MM.1S (cell line): Measurements from ENCODE around the gene GIPR.

ENCODE experiments used
- DNase-seq: peaks from one replicate; pipeline ENCODE4 v3.0.0-alpha.2; 2015
- H2AFZ ChIP-seq: fragments of 300-600 bp; sonication (generic); 2 replicates; pipeline ENCODE4 v1.6.0; 2016; ENCODE audit warnings: antibody characterized with exemption, low read length
- H3F3A ChIP-seq: fragments of 300-600 bp; sonication (generic); 2 replicates; pipeline ENCODE4 v1.6.1; 2016; ENCODE audit warnings: mild to moderate bottlenecking, antibody characterized with exemption, low read length, moderate library complexity, mixed read lengths; ENCODE audit not compliant: insufficient read depth
- H3K27ac ChIP-seq: fragments of 300-600 bp; sonication (generic); 2 replicates; pipeline ENCODE4 v1.5.1; 2016; ENCODE audit warnings: mild to moderate bottlenecking, low read length
- H3K27me3 ChIP-seq: fragments of 300-600 bp; sonication (generic); replicated peaks from 2 replicates; pipeline ENCODE4 v1.6.0; 2016; ENCODE audit warnings: low read length; ENCODE audit not compliant: insufficient read depth
- H3K36me3 ChIP-seq: fragments of 300-600 bp; sonication (generic); replicated peaks from 2 replicates; pipeline ENCODE4 v1.6.1; 2016; ENCODE audit warnings: mild to moderate bottlenecking, low read length, mixed read lengths; ENCODE audit not compliant: insufficient read depth
- H3K4me1 ChIP-seq: fragments of 300-600 bp; sonication (generic); 2 replicates; pipeline ENCODE4 v1.6.1; 2016; ENCODE audit warnings: low read length, mixed read lengths
- H3K4me2 ChIP-seq: fragments of 300-600 bp; sonication (generic); 2 replicates; pipeline ENCODE4 v1.6.0; 2016; ENCODE audit warnings: low read depth, low read length
- H3K4me3 ChIP-seq: fragments of 300-600 bp; sonication (generic); 2 replicates; pipeline ENCODE4 v1.5.1; 2016; ENCODE audit warnings: low read length, mixed read lengths
- H3K79me2 ChIP-seq: fragments of 300-600 bp; sonication (generic); 2 replicates; pipeline ENCODE4 v1.6.1; 2016; ENCODE audit warnings: mixed run types, low read length, mixed read lengths
- H3K9ac ChIP-seq: fragments of 300-600 bp; sonication (generic); 2 replicates; pipeline ENCODE4 v1.6.1; 2016; ENCODE audit warnings: low read length, mixed read lengths
- H3K9me2 ChIP-seq: fragments of 300-600 bp; sonication (generic); replicated peaks from 2 replicates; pipeline ENCODE4 v1.6.1; 2016; ENCODE audit warnings: mild to moderate bottlenecking, low read length, mixed read lengths; ENCODE audit not compliant: insufficient read depth
- H3K9me3 ChIP-seq: fragments of 300-600 bp; sonication (generic); replicated peaks from 2 replicates; pipeline ENCODE4 v1.6.1; 2016; ENCODE audit warnings: mild to moderate bottlenecking, low read length, mixed read lengths; ENCODE audit not compliant: insufficient read depth
- H4K20me1 ChIP-seq: fragments of 300-600 bp; sonication (generic); 2 replicates; pipeline ENCODE4 v1.6.1; 2016; ENCODE audit warnings: mild to moderate bottlenecking, low read length, moderate library complexity, mixed read lengths; ENCODE audit not compliant: insufficient read depth
- EZH2 ChIP-seq: fragments of 300-600 bp; sonication (generic); optimal IDR thresholded peaks from 2 replicates; pipeline ENCODE3; 2017; ENCODE audit warnings: low read depth, mild to moderate bottlenecking, antibody characterized with exemption, low read length, mixed read lengths
- EZH2phosphoT487 ChIP-seq: fragments of 300-600 bp; sonication (generic); IDR thresholded peaks from 2 replicates; pipeline ENCODE4 v1.6.1; 2018; ENCODE audit warnings: antibody characterized with exemption, low read length
- TF ChIP-seq, protein P1 (sequence below): fragments of 300-600 bp; sonication (generic); IDR thresholded peaks from 2 replicates; pipeline ENCODE4 v1.5.1; 2016; ENCODE audit warnings: antibody characterized with exemption, low read length, mixed read lengths

Gene GIPR

DNA sequence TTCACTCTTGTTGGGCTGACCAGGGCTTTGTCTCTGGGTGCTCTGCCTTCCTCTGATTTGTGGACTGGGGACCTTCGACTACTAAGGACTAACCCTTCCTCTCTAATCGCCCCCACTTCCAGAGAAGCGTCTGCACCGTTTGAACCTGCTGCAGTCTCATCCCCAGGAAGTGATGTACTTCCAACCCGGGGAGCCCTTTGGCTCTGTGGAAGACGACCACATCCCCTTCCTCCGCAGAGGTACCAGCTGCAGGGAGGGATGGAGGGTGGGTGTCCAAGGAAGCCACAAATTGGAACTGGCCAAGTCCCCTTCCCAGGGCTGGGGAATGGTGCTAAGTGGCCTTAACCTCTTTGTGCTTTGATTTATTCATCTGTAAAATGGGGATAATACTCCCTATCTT is 33.7 kb downstream of the GIPR start:
- H3K4me2 ChIP-seq: no peak overlapping the region
- H3K4me1 ChIP-seq: peaks cover 5% of the 10 kb centered on the region; the same call in 1 of the 2 replicates
- peaks cover 29% of the 10 kb centered on the region for H3F3A ChIP-seq
- H3K27ac ChIP-seq: no peak overlapping the region
- H3K4me3 ChIP-seq: no peak overlapping the region
- H3K9ac ChIP-seq: no peak overlapping the region
- no peaks in the 10 kb centered on the region for H3K27me3 ChIP-seq
- no peak for DNase-seq
- H3K9me3 ChIP-seq: no peaks in the 10 kb centered on the region
- no peak overlapping the region for H2AFZ ChIP-seq
- H4K20me1 ChIP-seq: no peaks in the 10 kb centered on the region
- H3K79me2 ChIP-seq: no peaks in the 10 kb centered on the region
- H3K36me3 ChIP-seq: no peaks in the 10 kb centered on the region
- TF ChIP-seq EZH2 (no peak), EZH2phosphoT487 (no peak)
- TF ChIP-seq, protein P1, sequence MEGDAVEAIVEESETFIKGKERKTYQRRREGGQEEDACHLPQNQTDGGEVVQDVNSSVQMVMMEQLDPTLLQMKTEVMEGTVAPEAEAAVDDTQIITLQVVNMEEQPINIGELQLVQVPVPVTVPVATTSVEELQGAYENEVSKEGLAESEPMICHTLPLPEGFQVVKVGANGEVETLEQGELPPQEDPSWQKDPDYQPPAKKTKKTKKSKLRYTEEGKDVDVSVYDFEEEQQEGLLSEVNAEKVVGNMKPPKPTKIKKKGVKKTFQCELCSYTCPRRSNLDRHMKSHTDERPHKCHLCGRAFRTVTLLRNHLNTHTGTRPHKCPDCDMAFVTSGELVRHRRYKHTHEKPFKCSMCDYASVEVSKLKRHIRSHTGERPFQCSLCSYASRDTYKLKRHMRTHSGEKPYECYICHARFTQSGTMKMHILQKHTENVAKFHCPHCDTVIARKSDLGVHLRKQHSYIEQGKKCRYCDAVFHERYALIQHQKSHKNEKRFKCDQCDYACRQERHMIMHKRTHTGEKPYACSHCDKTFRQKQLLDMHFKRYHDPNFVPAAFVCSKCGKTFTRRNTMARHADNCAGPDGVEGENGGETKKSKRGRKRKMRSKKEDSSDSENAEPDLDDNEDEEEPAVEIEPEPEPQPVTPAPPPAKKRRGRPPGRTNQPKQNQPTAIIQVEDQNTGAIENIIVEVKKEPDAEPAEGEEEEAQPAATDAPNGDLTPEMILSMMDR: no peak
- no peaks in the 10 kb centered on the region for H3K9me2 ChIP-seq

GRCh38 chr19:45705115-45705514 is 37.1 kb downstream of the GIPR start:
- Histone ChIP-seq H3K36me3 (no peaks in the 10 kb centered on the region), H3K9ac (no peak overlapping the region), H3K27ac (peak overlapping the region; percentile 2; the same call in 1 of the 2 replicates), H3K9me3 (no peaks in the 10 kb centered on the region), H3K27me3 (no peaks in the 10 kb centered on the region), H3K4me3 (no peak overlapping the region), H2AFZ (no peak overlapping the region), H3K4me2 (no peak overlapping the region), H3K4me1 (peaks cover 6% of the 10 kb centered on the region; the same call in 1 of the 2 replicates), H4K20me1 (no peaks in the 10 kb centered on the region), H3F3A (peaks cover 48% of the 10 kb centered on the region), H3K79me2 (peaks cover 5% of the 10 kb centered on the region; the same call in 1 of the 2 replicates), H3K9me2 (no peaks in the 10 kb centered on the region)
- peak; percentile 15 for DNase-seq
- TF ChIP-seq EZH2phosphoT487: no peak
- no peak for TF ChIP-seq EZH2
- TF ChIP-seq, protein P1: no peak

- Histone ChIP-seq H2AFZ (no peak overlapping the region), H3K9ac (no peak overlapping the region), H3K4me3 (no peak overlapping the region), H3K27ac (peak overlapping the region; percentile 96; the same call in 1 of the 2 replicates), H3F3A (peaks cover 45% of the 10 kb centered on the region), H3K4me2 (no peak overlapping the region), H3K36me3 (no peaks in the 10 kb centered on the region), H3K9me3 (no peaks in the 10 kb centered on the region), H4K20me1 (no peaks in the 10 kb centered on the region), H3K27me3 (no peaks in the 10 kb centered on the region), H3K4me1 (peaks cover 6% of the 10 kb centered on the region; the same call in 1 of the 2 replicates), H3K79me2 (peaks cover 9% of the 10 kb centered on the region), H3K9me2 (no peaks in the 10 kb centered on the region)
- DNase-seq: no peak
- TF ChIP-seq EZH2 (no peak), EZH2phosphoT487 (no peak)
- TF ChIP-seq, protein P1: no peak
Observed at GRCh38 chr19:45705710-45706415, 37.8 kb downstream of the GIPR start.
